HUES64 (cell line): ENCODE measurements around the gene ALDOB.

Source experiments
- H3K27ac ChIP-seq: 2 replicates; pipeline ENCODE4 v1.7.0; 2013; ENCODE audit warnings: low read depth, low read length, inconsistent platforms
- H3K27me3 ChIP-seq: 2 replicates; pipeline ENCODE4 v1.6.1; 2013; ENCODE audit warnings: mild to moderate bottlenecking, low read length; ENCODE audit not compliant: insufficient read depth
- H3K36me3 ChIP-seq: 2 replicates; pipeline ENCODE4 v1.6.1; 2013; ENCODE audit warnings: mild to moderate bottlenecking, low read length; ENCODE audit not compliant: insufficient read depth
- H3K4me1 ChIP-seq: 2 replicates; pipeline ENCODE4 v1.6.1; 2013; ENCODE audit warnings: mild to moderate bottlenecking, low read length, moderate library complexity; ENCODE audit not compliant: insufficient read depth
- H3K4me3 ChIP-seq: 2 replicates; pipeline ENCODE4 v1.5.1; 2013; ENCODE audit warnings: mild to moderate bottlenecking, low read length, moderate library complexity
- H3K9ac ChIP-seq: 2 replicates; pipeline ENCODE4 v1.6.1; 2013; ENCODE audit warnings: mild to moderate bottlenecking, low read depth, low read length
- H3K9me3 ChIP-seq: 2 replicates; pipeline ENCODE4 v1.6.1; 2013; ENCODE audit warnings: low read depth, low read length; ENCODE audit not compliant: insufficient read depth
- WGBS: fragments of 150-250, 120-280 bp; methylation state at CpG from one replicate; pipeline ENCODE4 v1.1.7; 2013; ENCODE audit warnings: missing lambda C conversion rate; 5-methylcytosine and 5-hydroxymethylcytosine counted together

ALDOB gene

GRCh38 chr9:101457003-101457402 lies 21.4 kb upstream of the ALDOB start:
- no peak overlapping the region for H3K9ac ChIP-seq
- 0 out of 2 replicates have a peak, but pooled peaks cover 3% of the 10 kb centered on the region for H3K9me3 ChIP-seq
- H3K4me3 ChIP-seq: no peak overlapping the region
- H3K27me3 ChIP-seq: no peaks in the 10 kb centered on the region
- H3K36me3 ChIP-seq: no peaks in the 10 kb centered on the region
- H3K4me1 ChIP-seq: peaks cover 26% of the 10 kb centered on the region
- H3K27ac ChIP-seq: no peak overlapping the region
- 21% methylated on average over 3 of the region's 3 CpGs for WGBS

GRCh38 chr9:101455656-101456240 lies 20.2 kb upstream of the ALDOB start:
- H3K27me3 ChIP-seq: no peaks in the 10 kb centered on the region
- 91% methylated on average over 2 of the region's 2 CpGs for WGBS
- 0 out of 2 replicates have a peak, but pooled peaks cover 3% of the 10 kb centered on the region for H3K9me3 ChIP-seq
- no peak overlapping the region for H3K4me3 ChIP-seq
- H3K9ac ChIP-seq: no peak overlapping the region
- no peak overlapping the region for H3K27ac ChIP-seq
- H3K36me3 ChIP-seq: no peaks in the 10 kb centered on the region
- H3K4me1 ChIP-seq: peaks cover 19% of the 10 kb centered on the region

- Histone ChIP-seq H3K4me3 (no peak overlapping the region), H3K9me3 (0 out of 2 replicates have a peak, but pooled peaks cover 3% of the 10 kb centered on the region), H3K27ac (no peak overlapping the region), H3K36me3 (no peaks in the 10 kb centered on the region), H3K9ac (no peak overlapping the region), H3K4me1 (peaks cover 19% of the 10 kb centered on the region), H3K27me3 (no peaks in the 10 kb centered on the region)
- WGBS: over 99% methylated on average over 4 of the region's 4 CpGs
These were observed 18.4 kb upstream of the ALDOB start for GRCh38 chr9:101453776-101454570.

- Histone ChIP-seq H3K9me3 (0 out of 2 replicates have a peak, but pooled peaks cover 3% of the 10 kb centered on the region), H3K36me3 (no peaks in the 10 kb centered on the region)
These were observed 15.9 kb upstream of the ALDOB start for GRCh38 chr9:101451498-101451897.

GRCh38 chr9:101450931-101451330 lies 15.4 kb upstream of the ALDOB start:
- no peaks in the 10 kb centered on the region for H3K27me3 ChIP-seq
- H3K27ac ChIP-seq: no peak overlapping the region
- H3K4me1 ChIP-seq: no peaks in the 10 kb centered on the region
- 0 out of 2 replicates have a peak, but pooled peaks cover 3% of the 10 kb centered on the region for H3K9me3 ChIP-seq
- no peaks in the 10 kb centered on the region for H3K36me3 ChIP-seq
- WGBS: 68% methylated on average over 4 of the region's 4 CpGs
- no peak overlapping the region for H3K9ac ChIP-seq
- no peak overlapping the region for H3K4me3 ChIP-seq

More at GRCh38 chr9:101451498-101451897, 15.9 kb upstream of the ALDOB start:
- H3K4me1 ChIP-seq: peaks cover 3% of the 10 kb centered on the region; the same call in 1 of the 2 replicates
- no peak overlapping the region for H3K9ac ChIP-seq
- H3K4me3 ChIP-seq: no peak overlapping the region
- H3K27ac ChIP-seq: no peak overlapping the region
- no peaks in the 10 kb centered on the region for H3K27me3 ChIP-seq
- WGBS: 92% methylated on average over 4 of the region's 4 CpGs

GRCh38 chr9:101449071-101449721 lies 13.6 kb upstream of the ALDOB start:
- no peaks in the 10 kb centered on the region for H3K4me1 ChIP-seq
- 0 out of 2 replicates have a peak, but pooled peaks cover 3% of the 10 kb centered on the region for H3K9me3 ChIP-seq
- peak overlapping the region; percentile 65 for H3K9ac ChIP-seq
- no peaks in the 10 kb centered on the region for H3K36me3 ChIP-seq
- peak overlapping the region; percentile 86 for H3K4me3 ChIP-seq
- H3K27me3 ChIP-seq: no peaks in the 10 kb centered on the region
- no peak overlapping the region for H3K27ac ChIP-seq
- WGBS: 3% methylated on average over 40 of the region's 40 CpGs

GRCh38 chr9:101448680-101449070 lies 13.1 kb upstream of the ALDOB start:
- Histone ChIP-seq H3K36me3 (no peaks in the 10 kb centered on the region), H3K27me3 (no peaks in the 10 kb centered on the region), H3K9ac (no peak overlapping the region), H3K4me1 (no peaks in the 10 kb centered on the region), H3K4me3 (peak overlapping the region; percentile 86), H3K9me3 (0 out of 2 replicates have a peak, but pooled peaks cover 3% of the 10 kb centered on the region), H3K27ac (no peak overlapping the region)
- WGBS: 61% methylated on average over 3 of the region's 4 CpGs

- no peaks in the 10 kb centered on the region for H3K27me3 ChIP-seq
- H3K27ac ChIP-seq: no peak overlapping the region
- H3K36me3 ChIP-seq: no peaks in the 10 kb centered on the region
- H3K9ac ChIP-seq: no peak overlapping the region
- H3K4me1 ChIP-seq: no peaks in the 10 kb centered on the region
- H3K9me3 ChIP-seq: no peaks in the 10 kb centered on the region
- no peak overlapping the region for H3K4me3 ChIP-seq
These were observed 11.2 kb upstream of the ALDOB start for GRCh38 chr9:101446732-101447131.

- no peak overlapping the region for H3K4me3 ChIP-seq
- 97% methylated on average over 5 of the region's 5 CpGs for WGBS
These were observed 9.9 kb upstream of the ALDOB start for GRCh38 chr9:101445353-101446029.

GRCh38 chr9:101443364-101443771 lies 7.8 kb upstream of the ALDOB start:
- H3K9me3 ChIP-seq: no peaks in the 10 kb centered on the region
- H3K4me3 ChIP-seq: no peak overlapping the region
- WGBS: 85% methylated on average over 9 of the region's 9 CpGs
- H3K27ac ChIP-seq: no peak overlapping the region
- H3K4me1 ChIP-seq: no peaks in the 10 kb centered on the region
- no peak overlapping the region for H3K9ac ChIP-seq
- no peaks in the 10 kb centered on the region for H3K27me3 ChIP-seq
- no peaks in the 10 kb centered on the region for H3K36me3 ChIP-seq

More at GRCh38 chr9:101445353-101446029, 9.9 kb upstream of the ALDOB start:
- Histone ChIP-seq H3K27ac (no peak overlapping the region), H3K4me1 (no peaks in the 10 kb centered on the region), H3K9me3 (no peaks in the 10 kb centered on the region), H3K36me3 (no peaks in the 10 kb centered on the region), H3K9ac (no peak overlapping the region), H3K27me3 (no peaks in the 10 kb centered on the region)

GRCh38 chr9:101442736-101443135 lies 7.2 kb upstream of the ALDOB start:
- Histone ChIP-seq H3K27me3 (no peaks in the 10 kb centered on the region), H3K36me3 (no peaks in the 10 kb centered on the region), H3K9me3 (no peaks in the 10 kb centered on the region), H3K4me1 (no peaks in the 10 kb centered on the region), H3K27ac (no peak overlapping the region), H3K4me3 (no peak overlapping the region), H3K9ac (no peak overlapping the region)
- WGBS: 63% methylated on average over 1 of the region's 3 CpGs
